Measurements from ENCODE around the gene PITPNM1. TPM values are rescaled to one million over a fixed set of nuclear protein-coding genes. Genes with fewer than 3 reads are reported as not detected.
"Not testable (repeated sequence)": the region's sequence is repeated elsewhere in the genome, so short reads cannot be mapped to it uniquely, and the experiment has no call there.

The PITPNM1 gene
- total RNA-seq, 1 donor from 2014 or later, result 71.5 TPM

DNA sequence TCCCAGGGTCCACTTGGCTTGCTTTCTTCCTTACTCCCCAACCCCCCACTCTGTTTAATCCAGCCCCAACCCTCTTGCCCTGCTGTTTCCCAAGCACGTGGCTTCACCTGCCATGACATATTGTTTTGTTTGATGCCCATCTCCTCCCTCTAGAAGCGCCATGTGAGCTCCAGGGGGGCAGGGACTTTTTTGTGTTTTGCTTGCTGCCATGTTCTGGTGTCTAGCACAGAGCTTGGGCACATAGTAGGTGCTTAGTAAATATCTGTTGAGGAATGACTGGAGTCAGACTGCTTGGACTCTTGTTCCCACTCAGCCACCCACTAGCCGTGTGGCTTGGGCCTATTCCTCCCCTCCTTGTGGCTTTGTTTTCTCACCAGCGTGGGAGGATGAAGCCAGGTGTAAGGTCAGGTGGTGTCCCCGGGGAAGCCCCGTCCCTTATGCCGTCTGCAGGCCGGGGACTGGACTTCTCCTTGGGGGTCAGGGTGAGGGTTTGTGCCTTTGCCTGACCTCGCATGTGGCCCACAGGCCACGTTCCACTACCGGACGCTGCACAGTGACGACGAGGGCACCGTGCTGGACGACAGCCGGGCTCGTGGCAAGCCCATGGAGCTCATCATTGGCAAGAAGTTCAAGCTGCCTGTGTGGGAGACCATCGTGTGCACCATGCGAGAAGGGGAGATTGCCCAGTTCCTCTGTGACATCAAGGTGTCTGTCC is 18.5 kb downstream of the PITPNM1 start:
- Mint-ChIP-seq H3K27me3 (ENCODE audit: low read depth, unreplicated experiment) (no peaks in the 10 kb centered on the region), H3K36me3 (ENCODE audit: low read depth, unreplicated experiment) (peaks cover 24% of the 10 kb centered on the region), H3K9me3 (ENCODE audit: unreplicated experiment) (peaks cover 2% of the 10 kb centered on the region), H3K27ac (ENCODE audit: unreplicated experiment) (no peak overlapping the region), H3K4me1 (ENCODE audit: low read depth, unreplicated experiment) (peaks cover 6% of the 10 kb centered on the region), H3K4me3 (ENCODE audit: unreplicated experiment) (peak overlapping the region; percentile 25)
- peaks cover 11% of the 10 kb centered on the region for H3K4me1 ChIP-seq (ENCODE audit: insufficient read depth, low read length)
- no peak overlapping the region for H3K4me3 ChIP-seq (ENCODE audit: insufficient read depth, low read depth, low read length)
- no peak overlapping the region for H3K27ac ChIP-seq (ENCODE audit: low read depth, low read length)
- no peak for FAIRE-seq
- TF ChIP-seq EZH2 (IDR thresholded peaks at IDR 0.05; ENCODE audit: insufficient read depth, low read length) (no peak), CTCF (IDR thresholded peaks at IDR 0.05; ENCODE audit: insufficient read depth, low read depth, low read length) (no peak)
- H4K20me1 ChIP-seq (ENCODE audit: insufficient read depth, low read length), result peaks cover 27% of the 10 kb centered on the region
- no peak overlapping the region for H3K9ac ChIP-seq (ENCODE audit: low read length)
- no peaks in the 10 kb centered on the region for H3K36me3 ChIP-seq (ENCODE audit: insufficient read depth, low read length)
- no peaks in the 10 kb centered on the region for H3K9me3 ChIP-seq (ENCODE audit: insufficient read depth, low read depth, low read length)
- DNase-seq (ENCODE audit: low read depth), result no peak
- H3K27me3 ChIP-seq (ENCODE audit: insufficient read depth, low read length), result no peaks in the 10 kb centered on the region
- H2AFZ ChIP-seq (ENCODE audit: low read depth, low read length), result no peak overlapping the region
- H3K4me2 ChIP-seq (ENCODE audit: low read length), result no peak overlapping the region
- H3K79me2 ChIP-seq (ENCODE audit: insufficient read depth, low read length), result peaks cover 28% of the 10 kb centered on the region

- H3K9me3 ChIP-seq (ENCODE audit: insufficient read depth, low read depth, low read length); H3K9me3 Mint-ChIP-seq (ENCODE audit: unreplicated experiment); H3K27me3 Mint-ChIP-seq (ENCODE audit: low read depth, unreplicated experiment); H3K36me3 ChIP-seq (ENCODE audit: insufficient read depth, low read length); DNase-seq (ENCODE audit: low read depth); H3K27ac Mint-ChIP-seq (ENCODE audit: unreplicated experiment); H3K4me1 Mint-ChIP-seq (ENCODE audit: low read depth, unreplicated experiment); H3K27me3 ChIP-seq (ENCODE audit: insufficient read depth, low read length); FAIRE-seq; H3K27ac ChIP-seq (ENCODE audit: low read depth, low read length); H3K9ac ChIP-seq (ENCODE audit: low read length); H3K4me3 Mint-ChIP-seq (ENCODE audit: unreplicated experiment); H3K4me3 ChIP-seq (ENCODE audit: insufficient read depth, low read depth, low read length); H2AFZ ChIP-seq (ENCODE audit: low read depth, low read length); H3K4me2 ChIP-seq (ENCODE audit: low read length): not testable (repeated sequence)
- Histone ChIP-seq H3K4me1 (ENCODE audit: insufficient read depth, low read length) (peaks cover 11% of the 10 kb centered on the region), H4K20me1 (ENCODE audit: insufficient read depth, low read length) (peaks cover 27% of the 10 kb centered on the region), H3K79me2 (ENCODE audit: insufficient read depth, low read length) (peaks cover 28% of the 10 kb centered on the region)
- H3K36me3 Mint-ChIP-seq (ENCODE audit: low read depth, unreplicated experiment), result peaks cover 24% of the 10 kb centered on the region
Observed at GRCh38 chr11:67485873-67486361, 19.2 kb downstream of the PITPNM1 start.

DNA sequence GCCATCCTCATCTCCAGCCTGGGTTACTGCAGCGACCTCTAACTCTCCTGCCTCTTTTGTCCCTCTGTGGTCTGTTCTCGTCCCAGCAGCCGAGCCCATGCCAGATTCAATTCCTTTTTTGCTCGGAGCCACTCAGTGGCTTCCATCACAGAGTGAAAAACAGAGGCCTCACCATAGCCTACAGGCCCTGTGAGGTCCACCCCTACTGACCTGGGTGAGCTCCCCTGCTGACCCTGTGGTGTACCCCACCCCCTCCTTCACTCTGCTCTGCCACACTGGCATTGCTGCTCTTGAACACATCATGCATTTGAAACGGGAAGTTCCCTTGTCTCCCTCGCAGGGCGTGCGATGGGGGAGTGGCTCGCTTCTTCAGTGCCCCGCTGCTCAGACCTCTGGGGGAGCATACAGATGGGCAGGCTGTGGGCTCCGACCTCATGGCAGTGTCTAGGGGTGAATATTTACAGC is 20.3 kb downstream of the PITPNM1 start:
- FAIRE-seq (no peak), DNase-seq (ENCODE audit: low read depth) (no peak)
- H4K20me1 ChIP-seq (ENCODE audit: insufficient read depth, low read length), result peaks cover 24% of the 10 kb centered on the region
- no peak overlapping the region for H3K4me2 ChIP-seq (ENCODE audit: low read length)
- no peaks in the 10 kb centered on the region for H3K36me3 ChIP-seq (ENCODE audit: insufficient read depth, low read length)
- H3K27ac ChIP-seq (ENCODE audit: low read depth, low read length), result no peak overlapping the region
- H3K79me2 ChIP-seq (ENCODE audit: insufficient read depth, low read length), result peaks cover 28% of the 10 kb centered on the region
- H2AFZ ChIP-seq (ENCODE audit: low read depth, low read length), result no peak overlapping the region
- H3K9me3 Mint-ChIP-seq (ENCODE audit: unreplicated experiment), result peaks cover 2% of the 10 kb centered on the region
- H3K4me1 Mint-ChIP-seq (ENCODE audit: low read depth, unreplicated experiment), result peaks cover 6% of the 10 kb centered on the region
- peaks cover 11% of the 10 kb centered on the region for H3K4me1 ChIP-seq (ENCODE audit: insufficient read depth, low read length)
- no peaks in the 10 kb centered on the region for H3K9me3 ChIP-seq (ENCODE audit: insufficient read depth, low read depth, low read length)
- H3K27ac Mint-ChIP-seq (ENCODE audit: unreplicated experiment), result no peak overlapping the region
- peak overlapping the region; percentile 79 for H3K4me3 Mint-ChIP-seq (ENCODE audit: unreplicated experiment)
- TF ChIP-seq EZH2 (IDR thresholded peaks at IDR 0.05; ENCODE audit: insufficient read depth, low read length) (no peak), CTCF (IDR thresholded peaks at IDR 0.05; ENCODE audit: insufficient read depth, low read depth, low read length) (no peak)
- no peaks in the 10 kb centered on the region for H3K27me3 ChIP-seq (ENCODE audit: insufficient read depth, low read length)
- H3K27me3 Mint-ChIP-seq (ENCODE audit: low read depth, unreplicated experiment), result no peaks in the 10 kb centered on the region
- H3K36me3 Mint-ChIP-seq (ENCODE audit: low read depth, unreplicated experiment), result peaks cover 24% of the 10 kb centered on the region
- H3K9ac ChIP-seq (ENCODE audit: low read length), result no peak overlapping the region
- no peak overlapping the region for H3K4me3 ChIP-seq (ENCODE audit: insufficient read depth, low read depth, low read length)

Data from astrocyte (in vitro differentiated cells and primary cell).